Esophagus muscularis mucosa (tissue), 4 donors: Measurements from ENCODE around the gene SH2B2.

Experiments used
- EP300 ChIP-seq: sonication (generic); formaldehyde crosslinking; IDR thresholded peaks from one replicate; pipeline ENCODE4 v1.6.1; 2017; ENCODE audit warnings: antibody characterized with exemption
- POLR2A ChIP-seq: fragments of 450-650 bp; IDR thresholded peaks from one replicate; pipeline ENCODE4 v1.6.1; 2017; ENCODE audit warnings: antibody characterized with exemption, moderate library complexity, mild to moderate bottlenecking, low read depth
- POLR2AphosphoS5 ChIP-seq, 2 donors: sonication (generic); formaldehyde crosslinking; IDR thresholded peaks; one replicate each; pipeline ENCODE4 v1.6.1; 2017; ENCODE audit warnings: antibody characterized with exemption in 2 of 2
- TF ChIP-seq, protein P1 (sequence below), 3 experiments: fragments of 200-600 bp in 2 of 3; fragments of 450-650 bp in 1 of 3; sonication (generic) in 2 of 3; IDR thresholded peaks; one replicate each; pipeline ENCODE4 v1.5.1; 2017 to 2019; ENCODE audit warnings: antibody characterized with exemption in 3 of 3, mild to moderate bottlenecking in 2 of 3, moderate library complexity in 1 of 3

DNA sequence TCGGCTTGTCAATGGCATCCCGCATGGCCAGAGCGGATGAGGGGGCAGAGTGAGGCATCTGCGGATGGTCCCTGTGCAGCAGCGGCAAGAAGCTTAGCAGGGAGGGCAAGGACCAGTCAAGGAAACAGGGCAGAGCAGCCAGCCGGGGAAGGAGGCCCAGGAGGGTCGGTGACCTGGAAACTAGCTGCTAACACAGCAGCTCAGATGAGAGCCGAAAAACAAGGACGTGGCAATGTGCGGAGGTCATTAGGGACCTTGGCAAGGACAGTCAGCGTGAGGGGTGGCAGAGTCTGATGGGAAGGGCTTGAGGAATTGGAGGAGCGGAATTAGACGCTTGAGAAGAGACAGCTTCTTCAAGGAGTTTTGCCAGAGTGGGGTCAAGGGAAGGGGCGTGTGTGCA is 20.1 kb upstream of the SH2B2 start:
- TF ChIP-seq POLR2AphosphoS5 (IDR thresholded peaks at IDR 0.05): no peak
- TF ChIP-seq, protein P1, sequence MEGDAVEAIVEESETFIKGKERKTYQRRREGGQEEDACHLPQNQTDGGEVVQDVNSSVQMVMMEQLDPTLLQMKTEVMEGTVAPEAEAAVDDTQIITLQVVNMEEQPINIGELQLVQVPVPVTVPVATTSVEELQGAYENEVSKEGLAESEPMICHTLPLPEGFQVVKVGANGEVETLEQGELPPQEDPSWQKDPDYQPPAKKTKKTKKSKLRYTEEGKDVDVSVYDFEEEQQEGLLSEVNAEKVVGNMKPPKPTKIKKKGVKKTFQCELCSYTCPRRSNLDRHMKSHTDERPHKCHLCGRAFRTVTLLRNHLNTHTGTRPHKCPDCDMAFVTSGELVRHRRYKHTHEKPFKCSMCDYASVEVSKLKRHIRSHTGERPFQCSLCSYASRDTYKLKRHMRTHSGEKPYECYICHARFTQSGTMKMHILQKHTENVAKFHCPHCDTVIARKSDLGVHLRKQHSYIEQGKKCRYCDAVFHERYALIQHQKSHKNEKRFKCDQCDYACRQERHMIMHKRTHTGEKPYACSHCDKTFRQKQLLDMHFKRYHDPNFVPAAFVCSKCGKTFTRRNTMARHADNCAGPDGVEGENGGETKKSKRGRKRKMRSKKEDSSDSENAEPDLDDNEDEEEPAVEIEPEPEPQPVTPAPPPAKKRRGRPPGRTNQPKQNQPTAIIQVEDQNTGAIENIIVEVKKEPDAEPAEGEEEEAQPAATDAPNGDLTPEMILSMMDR (IDR thresholded peaks at IDR 0.05): no peak
- no peak for TF ChIP-seq POLR2A
- no peak for TF ChIP-seq EP300
